ENCODE data around the gene ANKMY1. TPM values are rescaled to one million over a fixed set of nuclear protein-coding genes. Genes with fewer than 3 reads are reported as not detected.

ANKMY1 gene
- total and polyA plus RNA-seq, 2 of the 8 experiments (the other 6 are each of a cell fraction or from before 2014, with no cell fraction given): 4.5 to 4.8 TPM

GRCh38 chr2:240442891-240443715 is 114.7 kb downstream of the ANKMY1 start:
- peaks cover 5% of the 10 kb centered on the region; the same call in 1 of the 2 replicates for H3K79me1 ChIP-seq (ENCODE audit: low read depth, low read length)
- DNase-seq (ENCODE audit: low read depth in 1 of 2, low spot score in 2 of 2) (no peak), FAIRE-seq (no peak)
- no peak overlapping the region for H3K9ac ChIP-seq (replicated peaks in 1 of 4; ENCODE audit: extremely low read depth in 1 of 4, low read depth in 3 of 4, low read length in 3 of 4)
- H3K23ac ChIP-seq (ENCODE audit: insufficient read length): no peak overlapping the region
- no peak overlapping the region for H2BK12ac ChIP-seq (ENCODE audit: low read depth, low read length)
- H4K91ac ChIP-seq (replicated peaks; ENCODE audit: insufficient read length, low read length): no peak overlapping the region
- H3K27ac ChIP-seq (ENCODE audit: low read depth, low read length): no peak overlapping the region
- ChIA-PET CTCF (ENCODE audit: partially characterized antibody) (no interaction called here), POLR2A (ENCODE audit: partially characterized antibody) (no interaction called here)
- H3K14ac ChIP-seq (ENCODE audit: insufficient read length): no peak overlapping the region
- H2AFZ ChIP-seq (ENCODE audit: low read length): no peak overlapping the region
- H2AK5ac ChIP-seq (ENCODE audit: low read depth, low read length): no peak overlapping the region
- no peak overlapping the region for H3K4me2 ChIP-seq (ENCODE audit: insufficient read depth in 1 of 2, low read depth in 2 of 2, low read length in 2 of 2)
- H3K36me3 ChIP-seq (ENCODE audit: control insufficient read depth in 2 of 4, insufficient read depth in 4 of 4, low read length in 3 of 4): no peaks in the 10 kb centered on the region; a peak in 1 of 8 replicates
- no peak overlapping the region for H3K4me3 ChIP-seq (ENCODE audit: extremely low read depth in 1 of 4, insufficient read depth in 2 of 4, low read depth in 3 of 4, low read length in 4 of 4)
- no peaks in the 10 kb centered on the region for H3K23me2 ChIP-seq (ENCODE audit: low read depth, low read length)
- H3K27me3 ChIP-seq (replicated peaks in 1 of 4; ENCODE audit: control insufficient read depth in 3 of 4, extremely low read depth in 1 of 4, insufficient read depth in 3 of 4, low read length in 3 of 4): peaks cover 0 to 1% (median under 1%) of the 10 kb centered on the region in 4 experiments; a peak in 6 of 7 replicates
- WGBS, 2 experiments (ENCODE audit: extremely low coverage in 1 of 2, insufficient coverage in 1 of 2, insufficient read length in 1 of 2, insufficient replicate concordance in 2 of 2, low coverage in 1 of 2, low lambda C conversion rate in 2 of 2, missing lambda C conversion rate in 1 of 2): 84% methylated on average over 24 of the region's 25 CpGs; no CpG with 5 or more reads in 1 of the 2 experiments
- no peaks in the 10 kb centered on the region for H3K9me3 ChIP-seq (ENCODE audit: insufficient read depth in 2 of 2, low read depth in 1 of 2, low read length in 1 of 2)
- no peak overlapping the region for H4K5ac ChIP-seq (ENCODE audit: insufficient read length, low read depth, low read length)
- H2BK15ac ChIP-seq (ENCODE audit: low read length): no peak overlapping the region
- H3K79me2 ChIP-seq (ENCODE audit: control insufficient read depth in 1 of 2, insufficient read depth in 2 of 2, low read length in 2 of 2): peaks cover 0 to under 1% of the 10 kb centered on the region in 2 experiments; a peak in 1 of 4 replicates
- H2BK5ac ChIP-seq (ENCODE audit: low read depth, low read length): no peak overlapping the region
- no peak overlapping the region for H3K18ac ChIP-seq (ENCODE audit: extremely low read depth, low read length)
- no peak overlapping the region for H3K4ac ChIP-seq (replicated peaks; ENCODE audit: insufficient read length, low read depth, low read length)
- H3K56ac ChIP-seq (replicated peaks; ENCODE audit: insufficient read length, low read depth, low read length): no peak overlapping the region
- H4K20me1 ChIP-seq (replicated peaks in 1 of 2; ENCODE audit: control insufficient read depth in 1 of 2, insufficient read depth in 2 of 2, low read length in 2 of 2): peaks cover 12 to 42% of the 10 kb centered on the region in 2 experiments
- H2BK20ac ChIP-seq (ENCODE audit: low read length): no peak overlapping the region
- no peak overlapping the region; the same call in 1 of the 2 replicates for H4K8ac ChIP-seq (ENCODE audit: extremely low read depth, insufficient read depth, low read length)
- peaks cover 0 to 2% (median 1%) of the 10 kb centered on the region in 4 experiments; a peak in 1 of 7 replicates for H3K4me1 ChIP-seq (replicated peaks in 1 of 4; ENCODE audit: control insufficient read depth in 3 of 4, insufficient read depth in 4 of 4, low read length in 3 of 4)
- no peak overlapping the region for H2BK120ac ChIP-seq (replicated peaks; ENCODE audit: low read depth, low read length)
- TF ChIP-seq ATF2 (IDR thresholded peaks at IDR 0.05; ENCODE audit: low read length): no peak
- no peak for TF ChIP-seq HDAC2 (IDR thresholded peaks at IDR 0.05; ENCODE audit: borderline replicate concordance in 1 of 2, low read depth in 2 of 2, low read length in 2 of 2)
- TF ChIP-seq SIN3A (conservative IDR thresholded peaks at IDR 0.05 in 1 of 2, IDR thresholded peaks at IDR 0.05 in 1 of 2; ENCODE audit: low read depth in 1 of 2, low read length in 2 of 2): no peak
- TF ChIP-seq JUN (IDR thresholded peaks at IDR 0.05; ENCODE audit: low read depth, low read length): no peak
- no peak for TF ChIP-seq SP4 (IDR thresholded peaks at IDR 0.05; ENCODE audit: low read length)
- no peak for TF ChIP-seq RFX5 (IDR thresholded peaks at IDR 0.05; ENCODE audit: borderline replicate concordance, low read depth, low read length)
- TF ChIP-seq GTF2F1 (IDR thresholded peaks at IDR 0.05; ENCODE audit: borderline replicate concordance, low read depth, low read length): no peak
- TF ChIP-seq CBX8 (IDR thresholded peaks at IDR 0.05; ENCODE audit: borderline replicate concordance, low read depth, low read length): no peak
- TF ChIP-seq SUZ12 (IDR thresholded peaks at IDR 0.05; ENCODE audit: low read length): no peak
- no peak for TF ChIP-seq CBX5 (IDR thresholded peaks at IDR 0.05; ENCODE audit: low read depth, low read length)
